ENCODE results near the gene PRKAG1.

The PRKAG1 gene

GRCh38 chr12:49030714-49031572 is 12.4 kb upstream of the PRKAG1 start:
- Histone ChIP-seq H3K36me3 (ENCODE audit: control insufficient read depth in 2 of 2, insufficient read depth in 1 of 2, low read length in 2 of 2) (peaks cover 19 to 98% of the 10 kb centered on the region in 2 experiments), H3K4me1 (ENCODE audit: control insufficient read depth, insufficient read depth, low read length) (no peaks in the 10 kb centered on the region), H3K4me3 (ENCODE audit: low read depth, low read length) (no peak overlapping the region), H3K9me3 (ENCODE audit: control insufficient read depth, insufficient read depth, low read depth, low read length) (no peaks in the 10 kb centered on the region), H3K27ac (ENCODE audit: extremely low read depth, low read depth, low read length) (no peak overlapping the region)
- TF ChIP-seq SCRT1 (tag by site-specific recombination; IDR thresholded peaks at IDR 0.05; ENCODE audit: borderline replicate concordance) (peak; percentile 77), SCRT2 (tag by site-specific recombination; IDR thresholded peaks at IDR 0.05) (peak; percentile 95), ZNF558 (tag by site-specific recombination; IDR thresholded peaks at IDR 0.05) (no peak)
- ChIA-PET POLR2A (interaction anchor here (1.0 to 1.8 kb wide), 4 partner anchors 9 to 100 kb away, joined by 3 to 8 read pairs (median 6); partner anchors contain the start of gene TUBA1B), CTCF (interaction anchor here (0.6 to 3.2 kb wide), 5 partner anchors 13 to 264 kb away, joined by 3 to 17 read pairs (median 3); partner anchors contain the start of gene PRPH)

- Histone ChIP-seq H3K36me3 (ENCODE audit: control insufficient read depth in 2 of 2, insufficient read depth in 1 of 2, low read length in 2 of 2) (peaks cover 15 to 98% of the 10 kb centered on the region in 2 experiments), H3K4me3 (ENCODE audit: low read depth, low read length) (no peak overlapping the region), H3K27ac (ENCODE audit: extremely low read depth, low read depth, low read length) (no peak overlapping the region), H3K9me3 (ENCODE audit: control insufficient read depth, insufficient read depth, low read depth, low read length) (no peaks in the 10 kb centered on the region), H3K4me1 (ENCODE audit: control insufficient read depth, insufficient read depth, low read length) (no peaks in the 10 kb centered on the region)
- POLR2A ChIA-PET = interaction anchor here (1.0 to 1.7 kb wide), 4 partner anchors 9 to 101 kb away, joined by 3 to 8 read pairs (median 7); partner anchors contain the start of gene TUBA1B
- CTCF ChIA-PET = interaction anchor here (0.6 to 3.2 kb wide), 6 partner anchors 10 to 91 kb away, joined by 3 to 17 read pairs (median 4); no protein-coding TSS in a partner anchor
- no peak for TF ChIP-seq ZNF239 (tag by site-specific recombination; IDR thresholded peaks at IDR 0.05)
These were observed 11.5 kb upstream of the PRKAG1 start for GRCh38 chr12:49030119-49030518.

- TF ChIP-seq SETDB1 (IDR thresholded peaks at IDR 0.05; ENCODE audit: insufficient read length, low read length) (no peak), ZSCAN30 (tag by site-specific recombination; IDR thresholded peaks at IDR 0.05) (no peak), ZNF112 (tag by site-specific recombination; IDR thresholded peaks at IDR 0.05) (no peak), ZNF433 (tag by site-specific recombination; IDR thresholded peaks at IDR 0.05; ENCODE audit: low read depth) (no peak), ZNF248 (tag by site-specific recombination; IDR thresholded peaks at IDR 0.05) (no peak), ZBTB8A (tag by site-specific recombination; IDR thresholded peaks at IDR 0.05) (no peak), ZNF133 (tag by site-specific recombination; IDR thresholded peaks at IDR 0.05) (no peak), ZNF776 (tag by site-specific recombination; IDR thresholded peaks at IDR 0.05; ENCODE audit: borderline replicate concordance) (no peak), ZNF747 (tag by site-specific recombination; IDR thresholded peaks at IDR 0.05) (no peak), ZFP3 (tag by site-specific recombination; IDR thresholded peaks at IDR 0.05; ENCODE audit: low read depth) (no peak), PBX3 (CRISPR knock-in tag; IDR thresholded peaks at IDR 0.05) (no peak), PRDM1 (tag by site-specific recombination; IDR thresholded peaks at IDR 0.05) (no peak), SCRT2 (tag by site-specific recombination; IDR thresholded peaks at IDR 0.05) (no peak)
- H3K36me3 ChIP-seq (ENCODE audit: control insufficient read depth in 2 of 2, insufficient read depth in 1 of 2, low read length in 2 of 2) = peaks cover 15 to 98% of the 10 kb centered on the region in 2 experiments
- no peak overlapping the region for H3K27ac ChIP-seq (ENCODE audit: extremely low read depth, low read depth, low read length)
- H3K4me3 ChIP-seq (ENCODE audit: low read depth, low read length) = no peak overlapping the region
- H3K9me3 ChIP-seq (ENCODE audit: control insufficient read depth, insufficient read depth, low read depth, low read length) = no peaks in the 10 kb centered on the region
- no peaks in the 10 kb centered on the region for H3K4me1 ChIP-seq (ENCODE audit: control insufficient read depth, insufficient read depth, low read length)
- CTCF ChIA-PET = interaction anchor here (2.5 to 3.2 kb wide), 2 partner anchors 9 to 15 kb away, joined by 14 to 17 read pairs; no protein-coding TSS in a partner anchor
- POLR2A ChIA-PET = interaction anchor here (1.3 kb wide), 1 partner anchor 17 kb away, joined by 8 read pairs; no protein-coding TSS in a partner anchor
These were observed 10.2 kb upstream of the PRKAG1 start for GRCh38 chr12:49028666-49029275.

Data from HEK293 (cell line).